K562 (cell line): ENCODE data around the gene SERPINF2. TPM values are rescaled to one million over a fixed set of nuclear protein-coding genes. Genes with fewer than 3 reads are reported as not detected.

Experiments used
- CHD7 ChIP-seq: fragments of 200-600 bp; sonication (generic); IDR thresholded peaks from one replicate; pipeline ENCODE4 v1.6.1; 2012; ENCODE audit warnings: mild to moderate bottlenecking, low read depth, low read length, inconsistent platforms
- polyA plus RNA-seq, 8 experiments: library from polyadenylated mRNA; depleted of rRNA in 4 of 8; stranded (reverse) in 5 of 8; unstranded in 3 of 8; fragments of >200 nt; fragmentation: Nextera tagmentation in 2 of 8; fragmentation: Illumina TruSeq in 1 of 8; extraction: Ambion mirVana in 2 of 8; extraction: Trizol in 1 of 8; gene quantifications; 2 replicates each; pipeline versions ENCODE4 v1.2.1 to v1.2.3, GENCODE V29; 2011 to 2014; ENCODE audit warnings: inconsistent platforms in 1 of 8, missing spikeins in 1 of 8
- total RNA-seq, 7 experiments: library from RNA; depleted of rRNA in 6 of 7; stranded (reverse); fragments of >200 nt in 6 of 7; fragmentation: Illumina TruSeq in 2 of 7; extraction: Trizol in 2 of 7; gene quantifications; 2 replicates each; pipeline versions ENCODE4 v1.2.1 to v1.2.3, GENCODE V29; 2011 to 2021; ENCODE audit warnings: low replicate concordance in 1 of 7

The SERPINF2 gene
- total and polyA plus RNA-seq, 9 of the 15 experiments (the other 6 are each of a cell fraction or from before 2014, with no cell fraction given) = 0.22 TPM; not detected in 8

- no peak for TF ChIP-seq CHD7
- TF ChIP-seq, all 486 proteins: peak for 0
Measured at GRCh38 chr17:1785930-1786329, 43.3 kb downstream of the SERPINF2 start (continued).
